ENCODE measurements around the gene C20orf96. TPM values are rescaled to one million over a fixed set of nuclear protein-coding genes. Genes with fewer than 3 reads are reported as not detected.

Gene C20orf96
- total RNA-seq, 3 donors from 2014 or later (not counting 1 experiment from before 2014, with no cell fraction given) = 3.8 to 4.3 (median 4.1) TPM

DNA sequence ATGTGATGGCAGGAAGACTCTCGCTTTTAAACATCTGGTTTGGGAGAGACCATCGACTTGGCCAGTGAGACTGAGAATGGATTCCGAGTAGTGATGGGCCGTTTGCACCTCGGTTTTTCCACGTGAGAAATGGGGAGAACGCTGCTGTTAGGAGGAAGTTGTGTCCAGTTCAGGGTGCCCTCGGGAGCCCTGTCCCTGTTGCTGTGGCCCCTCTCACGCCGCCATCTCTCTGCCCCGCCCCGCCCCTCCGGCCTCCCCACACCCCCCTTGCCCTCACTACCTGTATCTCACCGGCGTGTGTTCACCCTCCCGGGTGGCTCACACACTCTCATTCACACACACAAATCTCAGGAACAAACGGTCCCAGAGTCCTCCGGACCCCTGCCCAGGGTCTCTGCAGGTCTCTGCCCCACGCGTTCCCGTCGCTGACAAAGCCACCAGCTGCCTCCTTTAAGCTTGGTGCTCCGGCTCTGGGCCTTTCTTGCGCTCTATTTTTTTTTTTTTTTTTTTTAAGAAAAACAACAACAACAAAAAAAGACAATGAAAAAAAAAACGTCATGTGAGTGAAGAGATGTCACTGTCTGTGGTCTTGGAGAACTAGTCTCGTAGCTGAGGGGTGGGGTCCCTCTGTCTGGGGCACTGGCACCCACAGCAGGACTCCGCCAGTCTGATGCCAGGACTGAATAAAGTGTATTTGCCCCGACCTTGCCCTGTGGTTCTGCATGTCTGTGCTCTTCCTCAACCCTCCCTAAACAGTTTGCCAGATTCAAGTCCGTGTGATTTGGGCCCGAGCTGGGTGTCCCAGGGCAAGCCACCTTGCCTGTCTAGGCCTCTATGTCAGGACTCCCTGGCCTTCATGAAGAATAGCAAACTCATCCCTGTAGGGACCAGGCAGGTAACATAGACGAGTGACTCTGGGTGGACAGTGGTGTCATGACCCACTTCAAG lies 37.8 kb upstream of the C20orf96 start:
- H3K27ac Mint-ChIP-seq = peak overlapping the region; percentile 43 to 51
- TF ChIP-seq, protein P1, sequence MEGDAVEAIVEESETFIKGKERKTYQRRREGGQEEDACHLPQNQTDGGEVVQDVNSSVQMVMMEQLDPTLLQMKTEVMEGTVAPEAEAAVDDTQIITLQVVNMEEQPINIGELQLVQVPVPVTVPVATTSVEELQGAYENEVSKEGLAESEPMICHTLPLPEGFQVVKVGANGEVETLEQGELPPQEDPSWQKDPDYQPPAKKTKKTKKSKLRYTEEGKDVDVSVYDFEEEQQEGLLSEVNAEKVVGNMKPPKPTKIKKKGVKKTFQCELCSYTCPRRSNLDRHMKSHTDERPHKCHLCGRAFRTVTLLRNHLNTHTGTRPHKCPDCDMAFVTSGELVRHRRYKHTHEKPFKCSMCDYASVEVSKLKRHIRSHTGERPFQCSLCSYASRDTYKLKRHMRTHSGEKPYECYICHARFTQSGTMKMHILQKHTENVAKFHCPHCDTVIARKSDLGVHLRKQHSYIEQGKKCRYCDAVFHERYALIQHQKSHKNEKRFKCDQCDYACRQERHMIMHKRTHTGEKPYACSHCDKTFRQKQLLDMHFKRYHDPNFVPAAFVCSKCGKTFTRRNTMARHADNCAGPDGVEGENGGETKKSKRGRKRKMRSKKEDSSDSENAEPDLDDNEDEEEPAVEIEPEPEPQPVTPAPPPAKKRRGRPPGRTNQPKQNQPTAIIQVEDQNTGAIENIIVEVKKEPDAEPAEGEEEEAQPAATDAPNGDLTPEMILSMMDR (IDR thresholded peaks at IDR 0.05) = no peak
- H3K9me3 ChIP-seq (ENCODE audit: control insufficient read depth, insufficient read depth, low read length) = no peaks in the 10 kb centered on the region
- no peaks in the 10 kb centered on the region for H3K27me3 ChIP-seq (ENCODE audit: control insufficient read depth, insufficient read depth, low read length)
- no peak overlapping the region for H3K4me3 ChIP-seq (ENCODE audit: low read length)
- intact Hi-C loops (cut with micrococcal nuclease) = no loop called here
- no peaks in the 10 kb centered on the region for H3K9me3 Mint-ChIP-seq
- H3K27ac ChIP-seq (ENCODE audit: low read length) = no peak overlapping the region
- H3K27me3 Mint-ChIP-seq (ENCODE audit: low read depth in 2 of 2) = no peaks in the 10 kb centered on the region
- H3K36me3 ChIP-seq (ENCODE audit: control insufficient read depth, insufficient read depth, low read length) = no peaks in the 10 kb centered on the region
- no peaks in the 10 kb centered on the region for H3K36me3 Mint-ChIP-seq
- peak overlapping the region; percentile 82 for H3K4me3 Mint-ChIP-seq
- H3K4me1 ChIP-seq (ENCODE audit: control insufficient read depth, insufficient read depth, low read length) = peaks cover 39% of the 10 kb centered on the region
- peak in 1 of 2 donors; percentile 38 for DNase-seq
- 76% methylated on average over 30 of the region's 31 CpGs for WGBS (ENCODE audit: insufficient coverage)
- ATAC-seq = no peak
- H3K4me1 Mint-ChIP-seq = peaks cover 0 to 18% of the 10 kb centered on the region in 2 donors

DNA sequence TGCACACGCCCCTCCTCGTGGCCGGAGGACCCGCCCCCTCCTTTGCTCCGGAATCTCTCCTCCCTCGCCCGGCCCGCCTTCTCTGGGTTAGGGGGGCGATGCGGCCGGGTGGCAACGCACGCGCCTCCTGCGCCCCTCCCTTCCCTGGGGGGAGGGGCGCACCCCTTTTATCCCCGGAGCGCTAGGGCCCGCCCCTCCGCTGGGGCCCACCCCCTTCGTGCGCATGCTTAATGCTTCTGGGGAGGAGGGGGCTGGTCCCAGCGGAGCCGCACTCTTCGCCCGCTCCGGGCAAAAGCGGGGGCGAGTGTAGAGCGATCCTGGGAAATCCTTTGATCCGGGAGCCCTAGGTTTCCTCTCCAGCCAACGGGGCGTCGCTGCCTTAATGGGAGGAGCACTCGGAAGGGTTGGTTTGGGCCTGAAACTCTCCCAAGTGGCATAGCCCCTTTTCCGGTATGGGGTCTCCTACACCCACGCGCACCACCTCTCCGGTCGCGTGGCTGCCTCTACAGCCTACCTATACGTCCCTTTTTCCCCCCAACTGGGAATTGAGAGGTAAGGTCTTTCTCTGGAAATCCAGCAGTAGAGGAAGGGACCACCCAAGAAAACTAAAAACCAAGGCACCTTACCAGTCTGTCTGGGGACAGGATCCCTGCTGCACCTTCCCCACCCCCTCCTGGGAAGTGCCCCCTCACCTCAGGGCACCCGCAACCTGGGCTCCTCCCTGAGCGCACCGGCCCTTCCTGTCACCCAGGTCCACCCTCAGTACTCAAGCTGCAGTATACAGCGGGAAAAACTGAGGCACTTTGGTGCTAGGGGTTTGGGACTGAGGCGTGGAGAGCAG lies 36.9 kb upstream of the C20orf96 start:
- Mint-ChIP-seq H3K27me3 (ENCODE audit: low read depth in 2 of 2) (no peaks in the 10 kb centered on the region), H3K4me3 (peak overlapping the region; percentile 55), H3K27ac (peak overlapping the region in 1 of 2 donors; percentile 60), H3K9me3 (no peaks in the 10 kb centered on the region), H3K36me3 (no peaks in the 10 kb centered on the region), H3K4me1 (peaks cover 0 to 18% of the 10 kb centered on the region in 2 donors)
- Histone ChIP-seq H3K36me3 (ENCODE audit: control insufficient read depth, insufficient read depth, low read length) (no peaks in the 10 kb centered on the region), H3K27me3 (ENCODE audit: control insufficient read depth, insufficient read depth, low read length) (no peaks in the 10 kb centered on the region), H3K27ac (ENCODE audit: low read length) (no peak overlapping the region), H3K9me3 (ENCODE audit: control insufficient read depth, insufficient read depth, low read length) (no peaks in the 10 kb centered on the region), H3K4me3 (ENCODE audit: low read length) (peak overlapping the region; percentile 40), H3K4me1 (ENCODE audit: control insufficient read depth, insufficient read depth, low read length) (peaks cover 39% of the 10 kb centered on the region)
- peak; percentile 30 to 88 for DNase-seq
- no peak for ATAC-seq
- TF ChIP-seq, protein P1 (IDR thresholded peaks at IDR 0.05) = no peak
- 10% methylated on average over 46 of the region's 47 CpGs for WGBS (ENCODE audit: insufficient coverage)
- intact Hi-C loops (cut with micrococcal nuclease) = no loop called here

DNA sequence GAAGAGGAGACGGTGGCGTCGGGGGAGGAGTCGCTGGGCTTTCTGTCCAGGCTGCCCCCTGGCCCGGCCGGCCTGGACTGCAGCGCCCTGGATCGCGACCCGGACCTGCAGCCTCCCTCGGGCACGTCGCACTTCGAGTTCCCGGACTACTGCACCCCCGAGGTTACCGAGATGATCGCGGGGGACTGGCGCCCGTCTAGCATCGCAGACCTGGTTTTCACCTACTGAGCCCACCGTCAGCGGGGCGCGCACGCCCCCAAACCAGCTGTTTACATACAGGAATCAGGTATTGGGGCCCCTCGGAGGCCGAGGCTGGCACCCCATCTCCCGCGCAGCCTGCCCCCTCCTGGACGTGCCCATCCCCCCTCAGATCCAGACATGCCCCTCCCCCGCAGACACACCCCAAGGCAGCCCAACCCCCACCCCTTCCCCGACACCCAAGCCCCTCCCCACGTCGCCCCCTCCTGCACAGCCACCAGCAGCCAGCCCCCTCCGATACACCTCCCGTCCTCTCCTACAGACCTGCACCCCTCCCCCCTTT lies 36.2 kb upstream of the C20orf96 start:
- Mint-ChIP-seq H3K27ac (peak overlapping the region in 1 of 2 donors; percentile 60), H3K36me3 (no peaks in the 10 kb centered on the region), H3K9me3 (no peaks in the 10 kb centered on the region), H3K4me3 (peak overlapping the region; percentile 79), H3K4me1 (peaks cover 0 to 18% of the 10 kb centered on the region in 2 donors), H3K27me3 (ENCODE audit: low read depth in 2 of 2) (no peaks in the 10 kb centered on the region)
- no peaks in the 10 kb centered on the region for H3K36me3 ChIP-seq (ENCODE audit: control insufficient read depth, insufficient read depth, low read length)
- intact Hi-C loops (cut with micrococcal nuclease) = no loop called here
- H3K27ac ChIP-seq (ENCODE audit: low read length) = no peak overlapping the region
- H3K9me3 ChIP-seq (ENCODE audit: control insufficient read depth, insufficient read depth, low read length) = no peaks in the 10 kb centered on the region
- WGBS (ENCODE audit: insufficient coverage) = under 1% methylated on average over 38 of the region's 38 CpGs
- DNase-seq (peak in 1 of 2 donors; percentile 17), ATAC-seq (no peak)
- H3K4me3 ChIP-seq (ENCODE audit: low read length) = peak overlapping the region; percentile 40
- H3K27me3 ChIP-seq (ENCODE audit: control insufficient read depth, insufficient read depth, low read length) = no peaks in the 10 kb centered on the region
- H3K4me1 ChIP-seq (ENCODE audit: control insufficient read depth, insufficient read depth, low read length) = peaks cover 39% of the 10 kb centered on the region
- TF ChIP-seq, protein P1 (IDR thresholded peaks at IDR 0.05) = no peak

All from natural killer cell (primary cell).